HG02571 (cell line): Measurements from ENCODE around the gene MACC1.

ENCODE experiments used
- ATAC-seq: cut with Tn5 transposase; IDR thresholded peaks from one replicate; pipeline ENCODE4 v1.9.1; 2021; ENCODE audit warnings: mild to moderate bottlenecking, moderate library complexity; ENCODE audit not compliant: unreplicated experiment

Gene MACC1

GRCh38 chr7:20217193-20217948 lies at the start of gene MACC1:
TSS of gene MACC1 (minus strand) at chr7:20217384. CDS start at chr7:20161862, 55,522 bp downstream.
- ATAC-seq: peak; percentile 46

- ATAC-seq: no peak
Measured at GRCh38 chr7:20264623-20265022, 47.4 kb upstream of the MACC1 start.

- ATAC-seq: no peak
Measured at GRCh38 chr7:20260223-20260622, 43.0 kb upstream of the MACC1 start.

- no peak for ATAC-seq
Measured at GRCh38 chr7:20257212-20257611, 40.0 kb upstream of the MACC1 start.

GRCh38 chr7:20249920-20250319 lies 32.7 kb upstream of the MACC1 start:
- ATAC-seq: no peak

- no peak for ATAC-seq
Measured at GRCh38 chr7:20249376-20249775, 32.2 kb upstream of the MACC1 start.

- no peak for ATAC-seq
Measured at GRCh38 chr7:20246236-20246635, 29.1 kb upstream of the MACC1 start.

GRCh38 chr7:20244334-20245120 lies 27.3 kb upstream of the MACC1 start:
- ATAC-seq: no peak

GRCh38 chr7:20241911-20242261 lies 24.7 kb upstream of the MACC1 start:
- peak; percentile 47 for ATAC-seq

GRCh38 chr7:20241194-20241910 lies 24.2 kb upstream of the MACC1 start:
- ATAC-seq: no peak

- ATAC-seq: peak; percentile 47
Measured at GRCh38 chr7:20240080-20240926, 23.1 kb upstream of the MACC1 start.

- peak; percentile 78 for ATAC-seq
Measured at GRCh38 chr7:20238754-20239324, 21.7 kb upstream of the MACC1 start.

- ATAC-seq: no peak
Measured at GRCh38 chr7:20238194-20238753, 21.1 kb upstream of the MACC1 start.

- no peak for ATAC-seq
Measured at GRCh38 chr7:20237464-20238193, 20.4 kb upstream of the MACC1 start.

GRCh38 chr7:20236790-20237189 lies 19.6 kb upstream of the MACC1 start:
- ATAC-seq: no peak

GRCh38 chr7:20236043-20236442 lies 18.9 kb upstream of the MACC1 start:
- no peak for ATAC-seq

- no peak for ATAC-seq
Measured at GRCh38 chr7:20235288-20235687, 18.1 kb upstream of the MACC1 start.

- ATAC-seq: no peak
Measured at GRCh38 chr7:20233362-20233761, 16.2 kb upstream of the MACC1 start.

- no peak for ATAC-seq
Measured at GRCh38 chr7:20232848-20233247, 15.7 kb upstream of the MACC1 start.
